Naive thymus-derived CD4-positive, alpha-beta T cell (primary cell): ENCODE measurements around the gene SLC26A4. TPM values are rescaled to one million over a fixed set of nuclear protein-coding genes. Genes with fewer than 3 reads are reported as not detected.

Experiments used
- ATAC-seq: fragments of 150-1000 bp; cut with Tn5 transposase; 2 replicates; pipeline ENCODE4 v1.10.0; 2021; ENCODE audit warnings: mild to moderate bottlenecking, moderate library complexity
- CTCF ChIA-PET: fragments of 350-600 bp; sonication (Branson Sonifier 250); formaldehyde crosslinking; loops from one replicate; lab custom pipeline; 2021; ENCODE audit warnings: antibody characterized with exemption; lab: Charles Lee
- POLR2A ChIA-PET: fragments of 350-600 bp; sonication (Branson Sonifier 250); formaldehyde crosslinking; loops from one replicate; lab custom pipeline; 2021; ENCODE audit warnings: antibody characterized with exemption, inconsistent platforms; lab: Charles Lee
- DNase-seq, 9 donors: peaks; one replicate each; pipeline versions ENCODE4 v3.0.0 to v3.0.0-alpha.2; 2020 to 2022; ENCODE audit warnings: mixed read lengths in 1 of 9
- H3K27ac ChIP-seq: one replicate; pipeline ENCODE4 v1.7.0; 2013; ENCODE audit warnings: mild to moderate bottlenecking, low read depth, low read length, moderate library complexity
- H3K27me3 ChIP-seq, 2 donors: one replicate each; pipeline ENCODE4 v1.7.0; 2013; ENCODE audit warnings: low read length in 2 of 2, mild to moderate bottlenecking in 2 of 2, moderate library complexity in 2 of 2; ENCODE audit not compliant: control insufficient read depth in 2 of 2, insufficient read depth in 2 of 2
- H3K36me3 ChIP-seq, 3 experiments: 1 replicate in 2 of 3; 2 replicates in 1 of 3; pipeline ENCODE4 v1.7.0; 2013; ENCODE audit warnings: low read length in 3 of 3, mild to moderate bottlenecking in 3 of 3, moderate library complexity in 1 of 3; ENCODE audit not compliant: insufficient read depth in 3 of 3, control insufficient read depth in 2 of 3
- H3K4me1 ChIP-seq, 2 donors: one replicate each; pipeline ENCODE4 v1.7.0; 2013; ENCODE audit warnings: low read length in 2 of 2, mild to moderate bottlenecking in 2 of 2, moderate library complexity in 1 of 2; ENCODE audit not compliant: control insufficient read depth in 2 of 2, insufficient read depth in 2 of 2
- H3K4me3 ChIP-seq: 2 replicates; pipeline ENCODE4 v1.7.0; 2013; ENCODE audit warnings: mild to moderate bottlenecking, low read length
- H3K9me3 ChIP-seq, 3 experiments: 1 replicate in 2 of 3; 2 replicates in 1 of 3; pipeline ENCODE4 v1.7.0; 2013; ENCODE audit warnings: low read length in 3 of 3; ENCODE audit not compliant: control insufficient read depth in 2 of 3
- H3K27ac Mint-ChIP-seq, 9 donors: one replicate each; pipeline ENCODE4 v1.8.0; 2020 to 2022; ENCODE audit warnings: mixed read lengths in 9 of 9, mild to moderate bottlenecking in 8 of 9, moderate library complexity in 5 of 9, inconsistent platforms in 2 of 9
- H3K27me3 Mint-ChIP-seq, 5 donors: one replicate each; pipeline ENCODE4 v1.8.0; 2021 to 2022; ENCODE audit warnings: mixed read lengths in 5 of 5, mild to moderate bottlenecking in 1 of 5
- H3K36me3 Mint-ChIP-seq, 5 donors: one replicate each; pipeline ENCODE4 v1.8.0; 2020 to 2022; ENCODE audit warnings: mixed read lengths in 5 of 5, mild to moderate bottlenecking in 3 of 5, inconsistent platforms in 1 of 5
- H3K4me1 Mint-ChIP-seq, 7 donors: one replicate each; pipeline ENCODE4 v1.8.0; 2020 to 2022; ENCODE audit warnings: mixed read lengths in 7 of 7, mild to moderate bottlenecking in 3 of 7, inconsistent platforms in 1 of 7
- H3K4me3 Mint-ChIP-seq, 10 donors: one replicate each; pipeline ENCODE4 v1.8.0; 2020 to 2022; ENCODE audit warnings: mild to moderate bottlenecking in 10 of 10, mixed read lengths in 10 of 10, moderate library complexity in 6 of 10, inconsistent platforms in 2 of 10
- H3K9me3 Mint-ChIP-seq, 11 donors: one replicate each; pipeline ENCODE4 v1.8.0; 2020 to 2022; ENCODE audit warnings: mixed read lengths in 11 of 11, mild to moderate bottlenecking in 4 of 11, inconsistent platforms in 1 of 11, moderate library complexity in 1 of 11
- intact Hi-C, 2 donors: fragments of 100-400 bp; cut with micrococcal nuclease; formaldehyde crosslinking; loops; one replicate each; pipeline ENCODE4 v1.15.1; 2023
- polyA plus RNA-seq, 2 donors: library from polyadenylated mRNA; unstranded; fragments of 300-500 nt; fragmentation: Illumina TruSeq; gene quantifications; one replicate each; pipeline ENCODE4 v1.2.3, GENCODE V29; 2021
- total RNA-seq, 6 experiments: library from RNA in 5 of 6; stranded (reverse) in 5 of 6; gene quantifications; 1 replicate in 5 of 6; 2 replicates in 1 of 6; pipeline ENCODE4 v1.2.3 and lab custom pipeline; 2021 to 2026

The SLC26A4 gene
- total and polyA plus RNA-seq, 7 experiments from 2014 or later = 0.24 to 7.3 (median 0.27) TPM; not detected in 4

DNA sequence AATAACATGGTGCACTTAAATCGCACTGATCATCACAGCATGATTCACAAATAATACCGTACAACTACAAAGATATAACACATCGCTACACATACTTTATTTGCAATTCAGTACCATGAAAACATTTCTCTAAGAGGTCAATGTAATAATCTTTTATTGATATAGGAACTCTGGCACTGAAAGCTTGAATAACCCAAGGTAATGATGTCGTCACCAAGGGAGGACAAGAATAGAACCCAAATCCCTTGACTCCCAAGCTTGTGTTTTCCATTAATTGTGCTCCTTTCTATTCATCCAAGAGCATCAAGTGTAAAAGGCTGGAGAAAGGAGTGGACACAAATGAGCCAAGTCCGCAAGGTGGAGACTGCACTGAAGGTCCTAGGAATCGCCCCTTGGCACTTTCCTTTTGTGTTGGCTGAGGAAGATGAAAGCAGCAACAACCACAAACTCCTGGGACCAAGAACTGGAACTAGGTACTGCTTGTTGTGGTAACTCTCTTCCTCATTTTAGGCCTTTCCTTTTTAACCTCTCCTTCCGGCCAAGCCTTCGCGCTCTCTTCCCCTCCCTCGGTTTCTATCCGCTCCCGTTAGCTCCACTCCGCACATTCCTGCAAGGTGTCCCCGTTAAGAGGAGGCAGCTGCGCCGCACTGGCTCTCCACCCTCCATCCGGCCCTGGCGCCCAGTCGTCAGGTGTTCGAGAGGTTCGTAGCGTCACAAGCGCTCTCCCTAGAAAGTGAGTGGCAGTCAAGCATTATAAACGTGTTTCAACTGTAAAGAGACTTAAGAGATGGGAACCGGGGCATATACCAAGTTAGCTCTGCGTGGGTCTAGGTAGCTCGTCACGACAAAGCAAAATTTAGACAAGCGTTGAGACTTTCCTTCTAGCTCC lies 82.3 kb downstream of the SLC26A4 start:
- intact Hi-C loops = loop anchor here (1.0 to 5.0 kb wide), 18 partner anchors 18 to 1081 kb away; partner anchors contain the start of genes COG5 (in 2 of the 2), DLD (in 2 of the 2), DUS4L (in 2 of the 2) and PIK3CG (in 2 of the 2)
- peak; percentile 39 for ATAC-seq
- no peaks in the 10 kb centered on the region for H3K27me3 ChIP-seq
- Mint-ChIP-seq H3K4me3 (peak overlapping the region; percentile 93 to 100 (median 98)), H3K36me3 (peaks cover 0 to 9% (median 0%) of the 10 kb centered on the region in 5 donors), H3K9me3 (no peaks in the 10 kb centered on the region), H3K27me3 (peaks cover 0 to 7% (median 0%) of the 10 kb centered on the region in 5 donors), H3K27ac (peak overlapping the region; percentile 99 to 100 (median 100)), H3K4me1 (peaks cover 24 to 51% (median 47%) of the 10 kb centered on the region in 7 donors)
- H3K27ac ChIP-seq = peak overlapping the region; percentile 99
- no peaks in the 10 kb centered on the region for H3K9me3 ChIP-seq
- peaks cover 0 to 7% (median 0%) of the 10 kb centered on the region in 3 experiments for H3K36me3 ChIP-seq
- ChIA-PET CTCF (interaction anchor here (1.1 to 4.7 kb wide), 11 partner anchors 15 to 574 kb away, joined by 3 to 89 read pairs (median 5); partner anchors contain the start of genes COG5, DUS4L and HBP1), POLR2A (interaction anchor here (0.6 to 5.7 kb wide), 21 partner anchors 8 to 878 kb away, joined by 3 to 79 read pairs (median 7); partner anchors contain the start of genes COG5, DLD, DNAJB9 and DUS4L)
- peak overlapping the region; percentile 90 for H3K4me3 ChIP-seq
- peaks cover 32 to 35% of the 10 kb centered on the region in 2 donors for H3K4me1 ChIP-seq
- no peak for DNase-seq

- Histone ChIP-seq H3K4me3 (peak within 1 kb of the TSS; percentile 90), H3K36me3 (peaks cover 0 to 7% (median 0%) of the 10 kb centered on the region in 3 experiments), H3K27me3 (no peaks in the 10 kb centered on the region), H3K4me1 (peaks cover 35 to 36% of the 10 kb centered on the region in 2 donors), H3K27ac (peak within 1 kb of the TSS; percentile 99), H3K9me3 (no peaks in the 10 kb centered on the region)
- H3K9me3 Mint-ChIP-seq = no peaks in the 10 kb centered on the region
- CTCF ChIA-PET = interaction anchor here (1.1 to 4.7 kb wide), 11 partner anchors 16 to 575 kb away, joined by 3 to 89 read pairs (median 5); partner anchors contain the start of genes COG5, DUS4L and HBP1
- peaks cover 28 to 58% (median 54%) of the 10 kb centered on the region in 7 donors for H3K4me1 Mint-ChIP-seq
- peaks cover 0 to 9% (median 0%) of the 10 kb centered on the region in 5 donors for H3K36me3 Mint-ChIP-seq
- peaks cover 0 to 3% (median 0%) of the 10 kb centered on the region in 5 donors for H3K27me3 Mint-ChIP-seq
- H3K27ac Mint-ChIP-seq = peak within 1 kb of the TSS; percentile 99 to 100 (median 100)
- peak within 1 kb of the TSS; percentile 93 to 100 (median 98) for H3K4me3 Mint-ChIP-seq
- POLR2A ChIA-PET = interaction anchor here (0.7 to 5.7 kb wide), 21 partner anchors 9 to 879 kb away, joined by 3 to 79 read pairs (median 7); partner anchors contain the start of genes COG5, DLD, DNAJB9 and DUS4L
- peak; percentile 95 for ATAC-seq
- DNase-seq = peak; percentile 95 to 98 (median 97)
- intact Hi-C loops = loop anchor here (1.0 to 5.0 kb wide), 20 partner anchors 17 to 1458 kb away; partner anchors contain the start of genes COG5 (in 2 of the 2), DLD (in 2 of the 2), DUS4L (in 2 of the 2) and PIK3CG (in 2 of the 2)
Measured at GRCh38 chr7:107743567-107744344, 83.1 kb downstream of the SLC26A4 start, which contains the start of gene CBLL1. CBLL1 (plus strand) TSS chr7:107744142; CDS start chr7:107744164, 22 bp downstream.

DNA sequence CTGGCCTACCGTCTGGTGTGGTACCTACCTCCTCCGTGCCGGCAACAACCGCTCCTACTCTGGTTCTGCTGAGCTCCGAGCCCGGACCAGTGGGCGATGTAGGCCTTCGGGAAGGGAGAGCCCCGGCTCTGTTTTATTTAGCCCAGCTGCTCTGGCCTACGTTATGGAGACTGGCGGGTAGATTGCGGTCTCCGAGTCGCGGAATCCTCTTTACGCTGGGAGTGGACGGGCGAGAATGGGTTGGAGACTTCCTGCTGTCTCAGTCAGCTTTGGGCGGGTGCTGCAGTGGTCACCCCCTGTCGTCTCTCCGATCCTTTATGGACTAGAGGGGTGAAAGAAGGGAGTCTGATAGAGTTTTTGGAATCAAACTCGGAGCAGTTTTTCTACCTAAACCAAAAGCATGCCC lies 83.7 kb downstream of the SLC26A4 start:
- H3K27ac ChIP-seq = peak overlapping the region; percentile 99
- Mint-ChIP-seq H3K36me3 (peaks cover 0 to 9% (median 0%) of the 10 kb centered on the region in 5 donors), H3K4me1 (peaks cover 31 to 62% (median 59%) of the 10 kb centered on the region in 7 donors), H3K27me3 (no peaks in the 10 kb centered on the region), H3K27ac (peak overlapping the region; percentile 99 to 100 (median 100)), H3K9me3 (no peaks in the 10 kb centered on the region), H3K4me3 (peak overlapping the region; percentile 93 to 100 (median 98))
- no peaks in the 10 kb centered on the region for H3K9me3 ChIP-seq
- POLR2A ChIA-PET = interaction anchor here (0.6 to 5.7 kb wide), 10 partner anchors 11 to 879 kb away, joined by 3 to 79 read pairs (median 10); partner anchors contain the start of genes DLD, HBP1 and PIK3CG
- H3K27me3 ChIP-seq = no peaks in the 10 kb centered on the region
- intact Hi-C loops = loop anchor here (1.0 to 5.0 kb wide), 7 partner anchors 16 to 1459 kb away; partner anchors contain the start of genes BCAP29 (in 1 of the 2) and CCDC71L (in 1 of the 2)
- ATAC-seq = peak; percentile 39
- peaks cover 35 to 36% of the 10 kb centered on the region in 2 donors for H3K4me1 ChIP-seq
- CTCF ChIA-PET = interaction anchor here (2.1 to 4.7 kb wide), 3 partner anchors 124 to 145 kb away, joined by 7 to 89 read pairs (median 9); no protein-coding TSS in a partner anchor
- peak overlapping the region; percentile 90 for H3K4me3 ChIP-seq
- no peak for DNase-seq
- peaks cover 0 to 7% (median 6%) of the 10 kb centered on the region in 3 experiments for H3K36me3 ChIP-seq

- H3K36me3 ChIP-seq = peaks cover 6 to 20% (median 6%) of the 10 kb centered on the region in 3 experiments
- no peaks in the 10 kb centered on the region for H3K27me3 Mint-ChIP-seq
- H3K9me3 ChIP-seq = no peaks in the 10 kb centered on the region
- CTCF ChIA-PET = interaction anchor here (1.5 to 1.9 kb wide), 2 partner anchors 18 to 133 kb away, joined by 3 to 5 read pairs; no protein-coding TSS in a partner anchor
- peaks cover 34 to 69% (median 66%) of the 10 kb centered on the region in 7 donors for H3K4me1 Mint-ChIP-seq
- peak overlapping the region; percentile 26 to 99 (median 96) for H3K4me3 Mint-ChIP-seq
- intact Hi-C loops = no loop called here
- peaks cover 5 to 18% (median 7%) of the 10 kb centered on the region in 5 donors for H3K36me3 Mint-ChIP-seq
- peak overlapping the region; percentile 24 for H3K4me3 ChIP-seq
- POLR2A ChIA-PET = interaction anchor here (2.2 to 5.7 kb wide), 2 partner anchors 145 to 578 kb away, joined by 5 to 79 read pairs; partner anchors contain the start of genes DLD and HBP1
- peak overlapping the region; percentile 1 to 100 (median 82) for H3K27ac Mint-ChIP-seq
- H3K4me1 ChIP-seq = peaks cover 35 to 36% of the 10 kb centered on the region in 2 donors
- no peak for ATAC-seq
- no peaks in the 10 kb centered on the region for H3K27me3 ChIP-seq
- no peak for DNase-seq
- H3K27ac ChIP-seq = peak overlapping the region; percentile 99
- H3K9me3 Mint-ChIP-seq = no peaks in the 10 kb centered on the region
Measured at GRCh38 chr7:107746006-107746405, 85.4 kb downstream of the SLC26A4 start.

GRCh38 chr7:107751113-107751512 lies 90.5 kb downstream of the SLC26A4 start:
- Mint-ChIP-seq H3K9me3 (no peaks in the 10 kb centered on the region), H3K27ac (peak overlapping the region in 1 of 9 donors; percentile 2), H3K4me3 (no peak overlapping the region), H3K4me1 (peaks cover 19 to 52% (median 41%) of the 10 kb centered on the region in 7 donors), H3K27me3 (no peaks in the 10 kb centered on the region), H3K36me3 (peaks cover 14 to 32% (median 24%) of the 10 kb centered on the region in 5 donors)
- H3K4me3 ChIP-seq = no peak overlapping the region
- ATAC-seq = no peak
- CTCF ChIA-PET = no interaction called here
- no peak for DNase-seq
- POLR2A ChIA-PET = no interaction called here
- H3K36me3 ChIP-seq = peaks cover 10 to 50% (median 16%) of the 10 kb centered on the region in 3 experiments
- peaks cover 13 to 14% of the 10 kb centered on the region in 2 donors for H3K4me1 ChIP-seq
- H3K9me3 ChIP-seq = no peaks in the 10 kb centered on the region
- H3K27me3 ChIP-seq = no peaks in the 10 kb centered on the region
- intact Hi-C loops = loop anchor here in 1 of 2 donors (5.0 kb wide), 1 partner anchor 724 kb away; no protein-coding TSS in a partner anchor
- no peak overlapping the region for H3K27ac ChIP-seq
